Measurements from ENCODE around the gene GZF1.

GRCh38 chr20:23317081-23317480, 44.9 kb upstream of the GZF1 start:
- TF ChIP-seq CTCF (IDR thresholded peaks at IDR 0.05) (no peak), POLR2AphosphoS5 (IDR thresholded peaks at IDR 0.05) (no peak), POLR2A (IDR thresholded peaks at IDR 0.05; ENCODE audit: low read depth) (no peak), EP300 (IDR thresholded peaks at IDR 0.05) (no peak)

Data from esophagus muscularis mucosa (tissue), 4 donors.